Osteoblast (primary cell): ENCODE measurements around the gene TUBA3C. TPM values are rescaled to one million over a fixed set of nuclear protein-coding genes. Genes with fewer than 3 reads are reported as not detected.

Experiments used
- DNase-seq: peaks from one replicate; pipeline ENCODE4 v3.0.0; 2011; ENCODE audit warnings: low spot score, mixed read lengths; ENCODE audit not compliant: insufficient read length; ENCODE audit errors: missing footprints
- H2AFZ ChIP-seq: 2 replicates; pipeline ENCODE4 v1.6.0; 2011; ENCODE audit warnings: mild to moderate bottlenecking, low read length
- H3K27ac ChIP-seq: 2 replicates; pipeline ENCODE4 v1.5.1; 2011; ENCODE audit warnings: mild to moderate bottlenecking, low read depth, low read length, moderate library complexity
- H3K27me3 ChIP-seq: 2 replicates; pipeline ENCODE4 v1.6.0; 2012; ENCODE audit warnings: mild to moderate bottlenecking, control low read depth, inconsistent platforms, low read length, moderate library complexity; ENCODE audit not compliant: insufficient read depth
- H3K36me3 ChIP-seq: 2 replicates; pipeline ENCODE4 v1.5.1; 2011; ENCODE audit warnings: mild to moderate bottlenecking, low read length, control low read depth, moderate library complexity; ENCODE audit not compliant: insufficient read depth
- H3K4me1 ChIP-seq: 2 replicates; pipeline ENCODE4 v1.5.1; 2011; ENCODE audit warnings: mild to moderate bottlenecking, low read length, control low read depth, moderate library complexity; ENCODE audit not compliant: insufficient read depth
- H3K4me2 ChIP-seq: 2 replicates; pipeline ENCODE4 v1.6.0; 2011; ENCODE audit warnings: mild to moderate bottlenecking, low read length; ENCODE audit not compliant: insufficient read depth
- H3K4me3 ChIP-seq: fragments of 200-600 bp; sonication (generic); 3 replicates; pipeline ENCODE4 v1.5.1; 2012; ENCODE audit warnings: mild to moderate bottlenecking, low read length, inconsistent platforms; ENCODE audit not compliant: insufficient read depth
- H3K79me2 ChIP-seq: 2 replicates; pipeline ENCODE4 v1.6.0; 2012; ENCODE audit warnings: mild to moderate bottlenecking, low read length, control low read depth, inconsistent platforms; ENCODE audit not compliant: insufficient read depth
- H3K9me3 ChIP-seq: 2 replicates; pipeline ENCODE4 v1.5.1; 2011; ENCODE audit warnings: low read depth, low read length, control low read depth
- H4K20me1 ChIP-seq: 2 replicates; pipeline ENCODE4 v1.6.0; 2012; ENCODE audit warnings: mild to moderate bottlenecking, low read length, control low read depth; ENCODE audit not compliant: insufficient read depth
- CTCF ChIP-seq: IDR thresholded peaks from 2 replicates; pipeline ENCODE4 v1.5.1; 2011; ENCODE audit warnings: mild to moderate bottlenecking, low read depth, low read length, moderate library complexity; ENCODE audit errors: extremely low read depth
- total RNA-seq: library from RNA; depleted of rRNA; stranded (reverse); fragments of >200 nt; gene quantifications from 2 replicates; pipeline ENCODE4 v1.2.3, GENCODE V29; 2012

Gene TUBA3C
- total RNA-seq, 1 donor = not detected

- Histone ChIP-seq H3K9me3 (no peaks in the 10 kb centered on the region), H3K4me3 (no peak overlapping the region), H3K4me2 (no peak overlapping the region), H3K36me3 (no peaks in the 10 kb centered on the region), H3K27ac (no peak overlapping the region), H2AFZ (no peak overlapping the region), H3K79me2 (no peaks in the 10 kb centered on the region), H4K20me1 (no peaks in the 10 kb centered on the region), H3K4me1 (no peaks in the 10 kb centered on the region), H3K27me3 (no peaks in the 10 kb centered on the region)
- TF ChIP-seq CTCF = no peak
- DNase-seq = no peak
Measured at GRCh38 chr13:19169991-19170390, 11.6 kb downstream of the TUBA3C start.

GRCh38 chr13:19169496-19169895 lies 12.1 kb downstream of the TUBA3C start:
- H3K4me1 ChIP-seq = no peaks in the 10 kb centered on the region
- H3K4me3 ChIP-seq = no peak overlapping the region
- no peak for DNase-seq
- H2AFZ ChIP-seq = no peak overlapping the region
- H3K4me2 ChIP-seq = no peak overlapping the region
- no peaks in the 10 kb centered on the region for H3K9me3 ChIP-seq
- TF ChIP-seq CTCF = no peak
- no peaks in the 10 kb centered on the region for H4K20me1 ChIP-seq
- no peak overlapping the region for H3K27ac ChIP-seq
- no peaks in the 10 kb centered on the region for H3K27me3 ChIP-seq
- H3K36me3 ChIP-seq = no peaks in the 10 kb centered on the region
- no peaks in the 10 kb centered on the region for H3K79me2 ChIP-seq

GRCh38 chr13:19161308-19161707 lies 20.3 kb downstream of the TUBA3C start:
- Histone ChIP-seq H2AFZ (no peak overlapping the region), H3K79me2 (no peaks in the 10 kb centered on the region), H4K20me1 (no peaks in the 10 kb centered on the region), H3K9me3 (peaks cover under 1% of the 10 kb centered on the region), H3K27me3 (no peaks in the 10 kb centered on the region), H3K27ac (no peak overlapping the region), H3K4me2 (no peak overlapping the region), H3K4me1 (no peaks in the 10 kb centered on the region), H3K36me3 (no peaks in the 10 kb centered on the region), H3K4me3 (no peak overlapping the region)
- no peak for DNase-seq
- TF ChIP-seq CTCF = no peak

- Histone ChIP-seq H3K27ac (no peak overlapping the region), H3K4me3 (no peak overlapping the region), H3K4me2 (no peak overlapping the region), H4K20me1 (no peaks in the 10 kb centered on the region), H3K79me2 (no peaks in the 10 kb centered on the region), H2AFZ (no peak overlapping the region), H3K4me1 (no peaks in the 10 kb centered on the region), H3K27me3 (no peaks in the 10 kb centered on the region), H3K9me3 (peaks cover 4% of the 10 kb centered on the region), H3K36me3 (no peaks in the 10 kb centered on the region)
- TF ChIP-seq CTCF = no peak
- DNase-seq = no peak
Measured at GRCh38 chr13:19159761-19160420, 21.7 kb downstream of the TUBA3C start.
